ENCODE measurements around the gene AP1B1. TPM values are rescaled to one million over a fixed set of nuclear protein-coding genes. Genes with fewer than 3 reads are reported as not detected.

The AP1B1 gene
- total and polyA plus RNA-seq, 2 experiments from 2014 or later: 67.4 to 68.2 TPM

DNA sequence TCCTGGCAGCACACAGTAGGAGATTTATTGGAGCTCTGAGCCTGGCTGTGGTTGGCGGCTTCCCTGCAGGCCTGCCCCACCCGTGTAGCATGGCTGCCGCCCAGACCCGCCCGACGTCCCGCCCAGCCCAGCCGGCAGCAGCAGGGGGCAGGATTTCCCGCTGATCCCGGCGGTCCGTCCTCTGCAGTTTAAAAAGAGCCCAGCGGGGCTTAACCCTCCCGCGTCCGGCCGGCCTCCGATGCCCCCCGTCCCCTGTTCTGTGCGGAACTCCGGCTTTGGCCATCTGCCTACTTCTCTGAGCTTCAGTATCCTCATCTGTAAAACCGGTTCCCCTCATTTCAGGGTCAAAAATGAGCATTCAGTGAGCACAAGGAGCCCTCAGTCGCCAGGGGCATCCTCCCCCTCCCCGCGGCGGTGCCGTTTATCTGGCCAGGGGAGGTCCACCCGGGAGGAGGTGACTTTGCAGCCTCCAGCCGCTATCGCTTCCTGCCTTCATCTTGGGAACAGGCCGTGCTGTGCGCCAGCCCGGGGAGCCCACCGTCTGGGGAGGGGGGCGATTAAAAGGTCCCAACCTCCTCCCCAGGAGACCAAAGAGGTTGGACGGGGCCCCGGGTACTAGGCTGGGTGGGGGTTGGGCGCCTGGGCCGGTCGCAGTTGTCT lies 82.1 kb downstream of the AP1B1 start, which contains the start of gene GAS2L1:
Gene GAS2L1 (plus strand): TSS at position 476 of the 660 bp plus-strand sequence. CDS start 1,456 bp downstream, outside the sequence.
- peak; percentile 88 to 89 for DNase-seq (ENCODE audit: low read depth in 1 of 2, low spot score in 1 of 2)
- Histone ChIP-seq H3K27ac (peak within 1 kb of the TSS; percentile 24), H3K4me3 (peak within 1 kb of the TSS; percentile 81), H3K4me1 (ENCODE audit: low read depth) (peaks cover 13% of the 10 kb centered on the region), H3K36me3 (no peaks in the 10 kb centered on the region), H3K27me3 (no peaks in the 10 kb centered on the region), H3K9me3 (ENCODE audit: low read depth) (no peaks in the 10 kb centered on the region)
- TF ChIP-seq, protein P1, sequence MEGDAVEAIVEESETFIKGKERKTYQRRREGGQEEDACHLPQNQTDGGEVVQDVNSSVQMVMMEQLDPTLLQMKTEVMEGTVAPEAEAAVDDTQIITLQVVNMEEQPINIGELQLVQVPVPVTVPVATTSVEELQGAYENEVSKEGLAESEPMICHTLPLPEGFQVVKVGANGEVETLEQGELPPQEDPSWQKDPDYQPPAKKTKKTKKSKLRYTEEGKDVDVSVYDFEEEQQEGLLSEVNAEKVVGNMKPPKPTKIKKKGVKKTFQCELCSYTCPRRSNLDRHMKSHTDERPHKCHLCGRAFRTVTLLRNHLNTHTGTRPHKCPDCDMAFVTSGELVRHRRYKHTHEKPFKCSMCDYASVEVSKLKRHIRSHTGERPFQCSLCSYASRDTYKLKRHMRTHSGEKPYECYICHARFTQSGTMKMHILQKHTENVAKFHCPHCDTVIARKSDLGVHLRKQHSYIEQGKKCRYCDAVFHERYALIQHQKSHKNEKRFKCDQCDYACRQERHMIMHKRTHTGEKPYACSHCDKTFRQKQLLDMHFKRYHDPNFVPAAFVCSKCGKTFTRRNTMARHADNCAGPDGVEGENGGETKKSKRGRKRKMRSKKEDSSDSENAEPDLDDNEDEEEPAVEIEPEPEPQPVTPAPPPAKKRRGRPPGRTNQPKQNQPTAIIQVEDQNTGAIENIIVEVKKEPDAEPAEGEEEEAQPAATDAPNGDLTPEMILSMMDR (IDR thresholded peaks at IDR 0.05; ENCODE audit: low read depth, low read length): peak; percentile 66

DNA sequence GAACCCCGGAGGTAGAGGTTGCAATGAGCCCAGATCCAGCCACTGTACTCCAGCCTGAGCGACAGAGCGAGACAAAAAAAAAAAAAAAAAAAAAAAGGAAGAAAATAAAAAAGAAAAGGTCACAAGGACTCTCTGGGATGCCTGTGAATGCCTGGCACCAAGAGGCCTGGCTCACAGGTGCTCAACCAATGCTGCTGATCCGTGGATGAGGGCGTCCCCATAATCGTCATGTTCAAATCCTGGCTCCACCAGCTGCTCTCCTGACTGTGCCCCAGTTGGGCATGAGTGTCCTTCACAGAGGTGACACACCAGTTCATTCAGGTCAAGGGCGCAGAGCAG lies 82.6 kb downstream of the AP1B1 start:
- DNase-seq (ENCODE audit: low read depth in 1 of 2, low spot score in 1 of 2): no peak
- Histone ChIP-seq H3K4me1 (ENCODE audit: low read depth) (peaks cover 13% of the 10 kb centered on the region), H3K27ac (no peak overlapping the region), H3K4me3 (no peak overlapping the region), H3K9me3 (ENCODE audit: low read depth) (no peaks in the 10 kb centered on the region), H3K36me3 (no peaks in the 10 kb centered on the region), H3K27me3 (no peaks in the 10 kb centered on the region)
- TF ChIP-seq, protein P1 (IDR thresholded peaks at IDR 0.05; ENCODE audit: low read depth, low read length): no peak

DNA sequence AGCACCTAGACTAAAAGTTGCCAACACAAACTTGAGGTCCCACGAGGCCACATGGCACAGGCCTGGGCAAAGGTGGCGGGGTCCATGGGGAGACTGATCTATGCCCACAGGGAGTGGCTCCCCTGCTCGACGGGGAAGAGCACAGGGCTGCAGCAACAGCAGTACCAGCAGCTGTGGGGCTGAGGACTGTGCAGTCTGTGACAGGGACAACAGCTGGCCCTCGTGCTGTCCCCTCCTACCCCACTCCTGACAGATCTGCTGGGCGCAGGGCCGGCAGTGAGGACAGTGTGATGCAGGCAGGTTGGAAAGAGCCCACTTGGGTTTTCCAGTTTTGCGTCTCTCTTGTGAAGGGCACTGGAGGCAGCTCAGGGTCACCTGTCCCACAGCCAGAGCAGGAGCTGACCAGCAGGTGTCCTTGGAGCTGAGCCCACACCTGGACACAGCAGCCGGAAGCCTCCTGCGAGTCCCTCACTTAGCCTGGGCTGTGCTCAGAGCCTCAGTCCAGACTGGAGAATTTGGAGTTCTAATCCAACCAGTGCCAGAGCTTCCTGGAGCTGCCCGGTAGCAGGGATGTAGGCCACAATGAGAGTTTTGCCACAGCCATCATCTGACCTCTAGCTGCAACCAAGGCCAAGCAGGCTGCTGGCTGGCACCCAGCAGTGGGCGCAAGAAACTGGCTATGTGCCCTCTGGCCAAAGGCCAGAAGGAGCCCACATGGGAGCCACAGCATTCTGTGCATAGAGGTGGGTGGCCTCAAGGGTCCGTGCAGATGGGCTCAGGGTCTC lies 85.5 kb downstream of the AP1B1 start:
- peak overlapping the region; percentile 34 for H3K27ac ChIP-seq
- DNase-seq (ENCODE audit: low read depth in 1 of 2, low spot score in 1 of 2): peak in 1 of 2 donors; percentile 20

DNA sequence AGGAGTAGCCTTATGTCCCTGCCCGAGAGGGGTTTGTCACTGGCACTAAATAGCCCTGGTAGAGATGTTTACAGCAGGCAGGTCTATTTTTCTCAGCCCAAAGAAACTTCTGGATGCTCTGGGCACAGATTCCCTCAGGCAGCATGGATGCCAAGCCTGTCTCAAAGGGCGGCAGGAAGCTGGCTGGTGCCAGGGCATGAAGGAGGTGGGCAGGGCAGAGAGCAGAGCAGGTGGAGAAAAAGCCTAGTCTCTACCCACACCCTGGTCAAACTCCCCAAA lies 86.0 kb downstream of the AP1B1 start:
- Histone ChIP-seq H3K36me3 (peaks cover 26% of the 10 kb centered on the region), H3K9me3 (ENCODE audit: low read depth) (no peaks in the 10 kb centered on the region), H3K27ac (peak overlapping the region; percentile 34), H3K4me1 (ENCODE audit: low read depth) (no peaks in the 10 kb centered on the region), H3K4me3 (no peak overlapping the region), H3K27me3 (no peaks in the 10 kb centered on the region)
- TF ChIP-seq, protein P1 (IDR thresholded peaks at IDR 0.05; ENCODE audit: low read depth, low read length): no peak
- no peak for DNase-seq (ENCODE audit: low read depth in 1 of 2, low spot score in 1 of 2)

More for the DNA sequence above, 85.5 kb downstream of the AP1B1 start:
- TF ChIP-seq, protein P1 (IDR thresholded peaks at IDR 0.05; ENCODE audit: low read depth, low read length): no peak
- H3K4me3 ChIP-seq: no peak overlapping the region
- H3K9me3 ChIP-seq (ENCODE audit: low read depth): no peaks in the 10 kb centered on the region
- no peaks in the 10 kb centered on the region for H3K4me1 ChIP-seq (ENCODE audit: low read depth)
- peaks cover 21% of the 10 kb centered on the region for H3K36me3 ChIP-seq
- H3K27me3 ChIP-seq: no peaks in the 10 kb centered on the region

DNA sequence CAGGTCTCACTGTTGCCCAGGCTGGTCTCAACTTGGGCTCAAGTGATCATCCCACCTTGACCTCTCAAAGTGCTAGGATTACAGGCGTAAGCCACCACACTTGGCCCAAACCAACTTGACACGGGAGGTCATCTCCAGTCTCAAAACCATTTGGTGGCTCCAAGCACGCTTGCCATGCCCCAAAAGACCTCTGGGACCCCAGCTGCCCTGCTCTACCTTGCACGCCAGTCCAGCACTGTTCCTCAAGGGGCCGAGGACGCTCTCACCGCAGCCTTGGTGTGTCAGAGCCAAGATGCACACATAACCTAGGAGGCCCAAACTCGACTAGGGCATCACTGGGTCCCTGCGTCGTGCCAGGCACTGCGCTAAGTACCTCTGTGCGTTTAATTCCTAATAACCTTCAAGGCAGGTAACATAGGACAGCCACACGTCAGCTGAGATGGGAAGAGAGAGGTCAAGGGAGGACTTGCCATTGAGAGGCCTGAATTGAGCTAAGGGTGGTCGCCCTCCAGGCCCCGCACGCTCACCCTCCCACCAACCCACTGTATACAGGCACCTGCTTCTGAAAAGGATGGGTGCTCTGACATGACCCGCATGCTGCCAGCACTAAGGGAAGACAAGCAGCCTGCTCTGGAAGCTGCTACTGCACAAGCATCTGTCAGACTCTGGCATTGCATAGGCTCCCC lies 86.5 kb downstream of the AP1B1 start:
- Histone ChIP-seq H3K4me3 (no peak overlapping the region), H3K36me3 (peaks cover 31% of the 10 kb centered on the region), H3K9me3 (ENCODE audit: low read depth) (no peaks in the 10 kb centered on the region), H3K27ac (peak overlapping the region; percentile 63), H3K27me3 (no peaks in the 10 kb centered on the region), H3K4me1 (ENCODE audit: low read depth) (no peaks in the 10 kb centered on the region)
- TF ChIP-seq, protein P1 (IDR thresholded peaks at IDR 0.05; ENCODE audit: low read depth, low read length): no peak
- DNase-seq (ENCODE audit: low read depth in 1 of 2, low spot score in 1 of 2): no peak
